ENCODE data around the gene SART3.

SART3 gene

DNA sequence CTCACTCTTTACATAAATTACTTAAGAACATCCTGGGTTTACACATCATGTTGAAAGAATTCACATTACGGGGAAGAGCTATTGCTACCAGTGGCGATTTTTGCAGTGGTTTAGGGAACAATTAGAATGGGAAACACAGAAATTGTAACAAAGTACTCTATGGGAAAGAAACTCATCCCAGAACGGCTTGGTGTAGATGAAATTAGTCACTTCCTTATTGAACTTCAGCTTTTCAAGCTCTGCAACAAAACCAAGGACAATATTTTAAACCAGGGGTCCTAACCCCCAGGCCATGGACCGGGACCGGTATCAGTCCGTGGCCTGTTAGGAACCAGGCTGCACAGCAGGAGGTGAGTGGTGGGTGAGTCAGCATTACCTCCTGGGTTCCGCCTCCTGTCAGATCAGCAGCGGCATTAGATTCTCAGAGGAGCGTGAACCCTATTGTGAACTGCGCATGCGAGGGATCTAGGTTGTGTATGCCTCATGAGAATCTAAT, 78.2 kb downstream of the SART3 start:
- no peak for FAIRE-seq

DNA sequence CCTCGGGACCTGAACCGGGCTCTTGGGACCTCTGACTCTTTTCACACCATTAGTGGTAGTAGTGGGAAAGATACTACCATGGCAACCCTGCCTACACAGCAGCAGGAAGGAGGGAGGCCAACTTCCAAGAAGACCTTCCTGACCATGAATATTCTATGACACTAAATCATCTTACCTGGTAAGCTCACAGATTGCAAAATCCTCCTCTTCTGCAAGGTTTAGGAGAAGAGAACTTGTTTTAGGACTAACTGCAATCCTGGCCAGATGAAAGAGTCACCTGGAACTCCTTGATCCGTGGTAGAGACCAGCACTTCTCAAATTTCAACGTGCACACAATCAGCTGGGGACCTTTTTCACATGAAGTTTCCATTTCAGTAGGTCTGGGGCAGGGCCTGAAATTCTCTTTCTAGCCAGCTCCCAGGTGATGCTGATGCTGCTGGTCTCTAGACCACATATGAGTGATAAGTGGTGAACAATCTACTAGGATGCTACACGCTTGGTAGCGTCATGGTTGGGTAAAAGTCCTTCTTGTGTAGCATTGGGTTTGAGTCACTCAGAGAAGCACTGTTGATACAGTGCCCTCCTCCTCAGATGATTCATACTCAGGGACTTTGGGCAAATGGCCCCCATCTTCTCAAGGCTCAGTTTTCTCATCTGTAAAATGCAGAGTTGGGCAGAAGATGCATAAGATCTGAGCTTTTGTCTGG, 81.5 kb downstream of the SART3 start:
- FAIRE-seq, result no peak

DNA sequence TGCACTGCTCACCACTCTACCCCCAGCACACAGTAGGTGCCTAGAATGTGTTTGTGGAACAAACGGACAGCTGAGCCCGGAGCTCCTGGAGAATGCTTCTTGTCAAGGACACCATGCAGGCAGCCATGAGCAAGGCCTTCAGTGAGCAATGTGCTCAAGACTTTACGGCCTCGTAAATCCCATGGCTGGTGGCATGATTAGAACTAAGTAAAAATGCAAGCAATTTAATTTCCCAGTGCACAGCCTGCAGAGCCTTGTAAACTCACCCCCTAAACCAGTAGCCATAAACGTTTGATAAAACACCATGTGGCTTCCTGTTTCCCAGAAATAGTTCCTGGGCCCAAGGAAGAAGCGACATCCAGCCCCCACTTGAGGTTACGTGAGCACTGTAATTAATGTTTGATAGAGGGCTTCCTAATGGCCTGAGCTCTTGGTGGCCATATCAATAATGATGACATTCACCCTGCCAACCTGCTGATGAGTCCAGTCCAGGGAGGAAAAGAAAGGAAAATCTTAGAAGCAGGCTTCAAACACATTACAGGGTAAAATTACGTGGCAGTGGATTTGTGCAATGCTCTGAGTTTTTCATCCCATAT, 82.3 kb downstream of the SART3 start:
- FAIRE-seq, result no peak

DNA sequence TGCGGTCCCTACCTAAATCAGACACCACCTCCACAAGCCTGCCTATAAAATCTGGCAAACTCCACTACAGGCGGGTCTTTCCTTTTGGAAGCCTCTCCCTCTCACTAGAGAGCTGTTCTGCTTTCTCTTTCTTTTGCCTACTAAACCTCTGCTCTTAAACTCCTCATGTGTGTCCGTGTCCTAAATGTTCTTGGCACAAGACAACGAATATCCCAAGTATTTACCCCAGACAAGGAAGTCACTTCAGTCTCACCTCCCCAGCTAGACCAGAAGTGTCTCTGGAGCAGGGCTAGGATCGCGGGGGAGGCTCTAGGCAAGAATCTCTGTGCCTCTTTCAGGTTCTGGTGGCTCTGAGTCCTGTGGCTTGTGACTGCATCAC, 83.1 kb downstream of the SART3 start:
- FAIRE-seq, result no peak

DNA sequence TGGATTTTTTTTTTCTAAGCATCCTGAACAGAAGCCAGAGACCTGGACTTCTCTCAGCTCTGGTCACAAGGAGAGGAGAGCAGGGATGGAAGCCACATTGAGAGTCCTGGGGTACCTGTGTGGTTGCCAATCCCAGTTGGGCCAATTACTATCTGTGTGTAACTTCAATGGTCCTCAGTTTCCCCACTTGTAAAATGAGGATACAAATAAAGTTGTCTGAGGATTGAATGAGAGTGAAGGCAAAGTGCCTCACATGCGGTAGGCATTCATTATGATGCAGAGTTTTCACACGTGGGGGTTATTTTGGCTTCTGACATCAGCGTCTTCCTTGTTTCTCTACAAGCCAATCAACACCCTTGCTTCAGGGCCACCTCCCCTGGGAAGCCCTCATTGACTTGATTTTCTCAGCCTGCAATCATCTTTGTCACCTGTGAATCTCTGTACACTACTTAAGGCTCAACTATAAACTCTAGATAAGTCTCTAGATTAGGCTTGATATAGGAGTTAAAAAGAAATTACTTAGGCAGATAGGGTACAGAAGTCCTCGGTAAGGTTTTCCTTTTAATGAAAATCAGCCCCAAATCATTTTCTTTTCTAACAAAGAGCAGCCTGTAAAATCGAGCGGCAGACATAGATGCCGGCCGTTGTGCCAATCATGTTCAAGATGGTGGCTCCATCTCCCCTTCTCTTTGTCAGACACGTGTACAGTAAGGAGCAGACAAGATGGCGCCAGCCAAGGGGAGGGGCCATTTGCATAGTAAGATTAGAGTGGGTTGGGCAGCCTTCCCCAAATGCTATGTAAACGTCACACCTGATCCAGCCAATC, 83.7 kb downstream of the SART3 start:
- FAIRE-seq, result no peak

DNA sequence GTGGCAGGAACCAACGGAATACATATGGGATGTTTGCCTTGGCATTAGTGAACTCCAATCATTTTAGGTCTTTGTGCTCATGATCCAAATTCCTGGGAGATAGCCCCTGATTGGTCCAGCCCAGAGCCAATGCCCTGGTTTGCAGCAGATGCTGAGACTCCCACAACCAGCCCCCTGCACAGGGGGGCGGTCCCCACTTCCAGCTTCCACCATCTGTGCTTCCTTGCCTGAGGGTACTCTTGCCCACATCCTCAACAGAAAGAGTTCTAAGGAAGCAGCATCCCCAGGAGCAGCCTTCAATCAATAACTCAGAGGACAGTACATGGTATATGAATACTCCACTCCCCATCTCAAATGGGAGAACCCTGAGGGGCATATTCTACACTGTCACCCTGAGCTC, 85.6 kb downstream of the SART3 start:
- FAIRE-seq, result no peak

DNA sequence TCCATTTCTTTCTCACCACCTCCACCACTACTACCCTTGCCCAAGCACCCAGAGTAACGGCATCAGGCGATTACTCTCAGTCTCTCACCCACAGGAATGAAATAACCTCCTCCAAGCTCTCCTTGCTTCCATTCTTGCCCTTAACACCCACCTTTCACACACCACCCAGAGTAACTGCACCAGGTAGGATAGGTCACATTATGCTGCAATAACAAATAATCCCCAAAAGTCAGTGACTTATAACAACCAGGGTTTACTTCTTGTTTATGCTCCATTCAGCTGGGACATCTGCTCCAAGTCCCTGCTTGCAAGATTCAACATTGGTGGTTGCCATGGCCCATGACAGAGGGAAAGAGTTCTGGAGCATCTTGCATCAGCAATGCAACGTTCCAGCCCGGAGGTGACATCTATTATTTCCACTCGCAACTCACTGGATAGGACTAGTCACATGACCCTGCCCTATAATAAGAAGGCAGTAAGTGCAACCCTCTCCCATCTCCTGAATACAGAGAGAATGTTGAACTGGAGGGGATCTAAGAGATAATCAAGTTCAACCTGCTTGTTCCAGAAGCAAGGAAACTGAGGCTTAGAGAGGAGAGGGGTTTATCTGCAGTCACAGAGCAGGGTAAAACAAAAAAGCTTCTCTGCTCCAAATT, 87.4 kb downstream of the SART3 start:
- no peak for FAIRE-seq
